CMK (cell line): ENCODE data around the gene TRIM13.

ENCODE experiments used
- DNase-seq: peaks from one replicate; pipeline ENCODE4 v3.0.0-alpha.2; 2010; ENCODE audit warnings: low read depth

The TRIM13 gene

DNA sequence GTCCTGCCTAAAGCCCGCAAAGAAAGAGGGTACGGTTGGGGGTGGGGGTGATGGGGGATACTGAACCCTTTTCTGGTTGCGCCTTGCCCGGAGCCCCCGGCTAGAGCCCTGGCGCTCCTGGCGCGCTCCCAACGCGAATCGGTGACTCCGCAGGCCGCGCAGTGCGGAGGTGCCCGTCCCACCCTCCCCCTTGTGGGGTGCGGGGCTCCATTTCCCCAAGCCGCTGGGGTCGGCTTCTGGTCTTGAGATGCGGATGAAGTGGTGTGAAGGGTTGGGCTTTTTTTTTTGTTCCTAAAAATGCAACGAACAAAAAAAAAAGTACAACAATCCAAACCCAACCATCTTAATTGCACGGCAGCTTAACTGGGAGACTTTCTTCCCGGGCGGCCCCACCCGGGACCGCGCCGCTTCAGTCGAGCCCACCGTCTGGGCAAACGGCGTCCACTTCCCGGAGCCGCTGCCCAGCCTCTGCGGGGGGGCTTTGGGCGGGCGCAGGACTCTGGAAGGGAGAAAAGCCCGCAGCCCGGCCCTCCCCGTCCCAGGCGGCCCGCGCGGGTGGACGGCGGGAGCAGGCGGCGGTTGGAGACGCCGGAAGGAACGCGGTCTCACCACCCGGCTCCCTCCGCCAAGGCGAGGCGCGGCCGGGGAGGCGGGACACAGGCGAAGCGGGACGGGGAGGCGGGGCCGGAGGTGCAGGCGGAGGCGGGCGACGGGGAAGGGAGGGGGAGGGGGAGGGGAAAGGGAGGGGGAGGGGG lies 504 bp upstream of the TRIM13 start:
- peak; percentile 86 for DNase-seq

DNA sequence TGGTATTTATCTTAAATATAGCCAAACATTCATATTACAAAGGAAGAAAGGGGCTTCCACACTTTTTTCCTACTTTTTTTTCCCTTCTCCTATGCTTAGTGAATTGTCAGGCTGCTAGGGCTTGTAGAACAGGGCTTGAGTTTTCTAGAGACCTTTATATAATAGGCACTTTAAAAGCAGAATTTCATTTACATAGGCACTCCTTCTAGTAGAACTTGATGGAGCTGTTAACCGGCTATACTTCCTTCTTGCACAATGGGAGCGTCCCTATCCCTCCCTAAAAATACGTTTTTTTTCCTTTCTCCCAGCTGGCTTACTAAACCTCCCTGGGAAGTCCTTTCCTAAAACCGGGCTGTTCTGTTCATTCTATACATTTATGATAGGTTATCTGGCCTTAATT lies 1.1 kb downstream of the TRIM13 start:
- no peak for DNase-seq

DNA sequence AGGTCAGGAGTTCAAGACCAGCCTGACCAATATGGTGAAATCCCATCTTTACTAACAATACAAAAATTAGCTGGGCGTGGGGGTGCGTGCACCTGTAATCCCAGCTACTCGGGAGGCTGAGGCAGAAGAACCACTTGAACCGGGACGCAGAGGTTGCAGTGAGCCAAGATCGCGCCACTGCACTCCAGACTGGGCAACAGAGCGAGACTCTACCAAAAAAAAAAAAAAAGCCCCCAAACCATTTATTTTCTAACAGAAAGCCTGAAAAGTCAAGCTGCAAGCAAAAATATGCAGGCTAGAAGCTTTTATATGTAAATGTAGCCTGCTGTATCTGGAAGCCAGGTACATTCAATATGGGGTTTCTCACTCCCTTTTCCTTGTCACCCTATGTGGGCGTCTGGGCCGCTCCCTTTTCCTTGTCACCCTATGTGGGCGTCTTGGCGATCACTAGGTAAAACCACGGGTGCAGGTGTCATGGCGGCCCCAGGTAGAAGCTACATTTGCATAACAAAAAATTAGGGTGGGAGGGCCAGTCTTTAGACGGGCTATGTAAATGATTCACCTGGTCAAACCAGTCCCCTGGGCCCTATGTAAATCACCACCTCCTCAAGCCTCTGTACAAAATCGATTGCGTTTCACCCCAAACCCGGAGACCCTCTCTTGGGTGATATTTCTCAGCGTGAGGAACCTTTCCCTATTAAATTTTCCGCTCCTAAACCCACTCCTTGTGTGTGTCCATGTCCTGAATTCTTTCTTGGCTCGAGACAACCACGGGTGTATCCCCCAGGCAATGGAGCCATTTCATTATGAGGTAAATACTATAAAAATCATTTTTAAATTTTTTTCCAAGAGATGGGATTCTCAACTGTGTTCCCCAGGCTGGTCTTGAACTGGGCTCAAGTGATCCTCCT lies 2.1 kb downstream of the TRIM13 start:
- DNase-seq = no peak

DNA sequence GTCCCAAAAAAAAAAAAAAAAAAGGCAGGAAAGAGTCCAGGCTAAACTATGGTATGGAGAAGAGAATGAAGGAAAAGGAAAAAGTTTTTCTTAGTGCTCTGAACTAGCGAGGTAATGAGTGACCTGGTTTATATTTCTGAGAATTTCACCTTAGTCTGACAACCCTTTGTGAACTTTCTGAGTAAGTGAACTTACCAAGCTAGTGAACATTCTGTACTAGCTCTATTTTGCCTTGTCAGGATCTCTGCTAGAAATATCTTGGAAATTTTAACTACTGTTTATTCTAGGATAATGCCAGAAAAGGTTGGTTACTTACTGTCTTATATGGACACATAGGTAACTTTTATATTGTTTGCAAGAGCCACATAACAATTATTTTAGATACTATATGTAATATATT lies 4.4 kb downstream of the TRIM13 start:
- DNase-seq = no peak

DNA sequence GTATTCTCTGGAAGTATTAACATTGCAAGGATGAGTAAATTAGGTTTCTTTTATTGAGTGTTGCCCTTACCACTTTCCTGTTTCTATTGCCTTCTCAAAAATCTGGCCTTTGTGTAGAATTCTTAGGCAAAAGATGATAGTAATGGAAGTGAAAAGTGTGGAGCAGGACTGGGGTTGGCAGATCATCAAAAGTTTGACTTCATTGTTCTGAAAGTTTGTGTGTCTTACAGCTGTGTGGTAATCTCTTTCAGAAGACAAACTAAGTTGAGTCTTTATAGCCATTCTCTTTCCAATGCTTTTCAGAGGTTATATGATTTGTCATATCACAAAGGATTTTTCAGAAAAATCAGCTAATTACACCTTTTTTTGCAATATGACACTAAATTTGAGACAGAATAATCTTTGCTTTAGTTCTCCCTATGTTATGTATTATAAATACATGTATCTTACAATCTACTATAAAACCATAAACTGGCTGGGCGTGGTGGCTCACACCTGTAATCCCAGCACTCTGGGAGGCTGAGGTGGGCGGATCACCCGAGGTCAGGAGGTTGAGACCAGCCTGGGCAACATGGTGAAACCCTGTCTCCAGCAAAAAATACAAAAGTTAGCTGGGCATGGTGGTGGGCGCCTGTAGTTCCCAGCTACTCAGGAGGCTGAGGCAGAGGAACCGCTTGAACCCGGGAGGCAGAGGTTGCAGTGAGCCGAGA lies 9.7 kb downstream of the TRIM13 start:
- no peak for DNase-seq

DNA sequence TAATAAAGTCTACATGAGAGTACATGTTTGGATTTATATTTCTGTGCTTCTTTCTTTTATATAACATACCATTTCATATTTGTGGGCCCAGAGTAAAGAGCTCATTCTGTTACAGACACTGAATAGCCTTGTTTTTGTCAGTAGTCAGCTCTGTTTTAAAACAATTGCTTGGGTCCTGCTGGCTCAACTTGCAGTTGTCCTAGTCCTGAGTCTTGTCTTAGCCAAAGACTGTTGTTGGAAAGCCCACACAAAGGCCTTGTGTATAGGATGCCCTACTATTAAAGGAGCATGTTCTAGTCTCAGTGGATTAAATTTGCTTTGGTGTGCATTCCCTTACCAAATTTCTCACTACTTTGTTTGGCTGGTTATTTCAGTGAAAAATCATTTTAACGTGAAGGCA lies 14.6 kb downstream of the TRIM13 start:
- DNase-seq = no peak

DNA sequence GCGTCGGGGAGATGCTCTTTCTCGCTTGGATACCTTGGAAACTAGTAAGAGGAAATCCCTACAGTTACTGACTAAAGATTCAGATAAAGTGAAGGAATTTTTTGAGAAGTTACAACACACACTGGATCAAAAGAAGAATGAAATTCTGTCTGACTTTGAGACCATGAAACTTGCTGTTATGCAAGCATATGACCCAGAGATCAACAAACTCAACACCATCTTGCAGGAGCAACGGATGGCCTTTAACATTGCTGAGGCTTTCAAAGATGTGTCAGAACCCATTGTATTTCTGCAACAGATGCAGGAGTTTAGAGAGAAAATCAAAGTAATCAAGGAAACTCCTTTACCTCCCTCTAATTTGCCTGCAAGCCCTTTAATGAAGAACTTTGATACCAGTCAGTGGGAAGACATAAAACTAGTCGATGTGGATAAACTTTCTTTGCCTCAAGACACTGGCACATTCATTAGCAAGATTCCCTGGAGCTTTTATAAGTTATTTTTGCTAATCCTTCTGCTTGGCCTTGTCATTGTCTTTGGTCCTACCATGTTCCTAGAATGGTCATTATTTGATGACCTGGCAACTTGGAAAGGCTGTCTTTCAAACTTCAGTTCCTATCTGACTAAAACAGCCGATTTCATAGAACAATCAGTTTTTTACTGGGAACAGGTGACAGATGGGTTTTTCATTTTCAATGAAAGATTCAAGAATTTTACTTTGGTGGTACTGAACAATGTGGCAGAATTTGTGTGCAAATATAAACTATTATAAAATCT lies 15.7 kb downstream of the TRIM13 start:
- no peak for DNase-seq

DNA sequence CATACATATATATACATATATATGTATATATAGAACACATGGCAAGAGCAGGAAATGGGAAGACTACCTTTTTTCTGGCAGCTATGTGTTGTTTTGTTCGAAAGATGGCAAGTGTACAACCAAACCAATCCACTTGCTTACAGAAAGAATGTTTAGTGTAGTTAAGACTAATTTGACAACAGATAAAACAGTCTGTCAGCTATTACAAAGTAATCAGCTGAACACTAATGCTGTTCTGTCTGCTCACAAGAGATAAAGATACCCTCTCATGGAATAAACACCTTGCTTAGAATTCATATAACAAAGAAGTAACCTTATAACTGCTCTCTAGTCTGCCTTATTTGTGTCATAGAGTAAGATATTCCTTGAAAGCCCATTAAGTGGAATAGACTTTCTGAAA lies 17.5 kb downstream of the TRIM13 start:
- DNase-seq = no peak

DNA sequence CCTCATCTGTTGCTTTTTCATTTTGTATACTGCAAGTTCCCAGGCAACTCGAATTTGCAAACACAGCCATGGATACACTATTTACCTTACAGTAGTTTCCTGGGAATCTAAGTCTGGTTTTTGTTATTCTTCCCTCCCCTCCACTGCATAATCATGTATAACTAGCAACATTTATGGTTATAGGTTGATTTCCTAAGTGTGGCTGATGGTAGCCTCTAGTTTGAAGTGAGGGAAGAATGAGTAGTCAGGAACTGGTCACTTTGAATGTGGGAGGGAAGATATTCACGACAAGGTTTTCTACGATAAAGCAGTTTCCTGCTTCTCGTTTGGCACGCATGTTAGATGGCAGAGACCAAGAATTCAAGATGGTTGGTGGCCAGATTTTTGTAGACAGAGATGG lies 18.4 kb downstream of the TRIM13 start, which contains the start of gene KCNRG:
Gene KCNRG, plus strand, starts transcription at position 187 of the 400 bp plus-strand sequence. Its CDS starts 50 bp downstream, at position 237.
- no peak for DNase-seq

DNA sequence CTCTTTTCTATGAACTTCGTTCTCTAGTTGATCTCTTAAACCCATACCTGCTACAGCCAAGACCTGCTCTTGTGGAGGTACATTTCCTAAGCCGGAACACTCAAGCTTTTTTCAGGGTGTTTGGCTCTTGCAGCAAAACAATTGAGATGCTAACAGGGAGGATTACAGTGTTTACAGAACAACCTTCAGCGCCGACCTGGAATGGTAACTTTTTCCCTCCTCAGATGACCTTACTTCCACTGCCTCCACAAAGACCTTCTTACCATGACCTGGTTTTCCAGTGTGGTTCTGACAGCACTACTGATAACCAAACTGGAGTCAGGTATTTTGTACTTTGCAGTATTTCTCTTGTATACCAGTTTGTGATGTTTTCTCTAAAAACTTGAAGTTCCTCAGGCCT lies 18.9 kb downstream of the TRIM13 start:
- no peak for DNase-seq

DNA sequence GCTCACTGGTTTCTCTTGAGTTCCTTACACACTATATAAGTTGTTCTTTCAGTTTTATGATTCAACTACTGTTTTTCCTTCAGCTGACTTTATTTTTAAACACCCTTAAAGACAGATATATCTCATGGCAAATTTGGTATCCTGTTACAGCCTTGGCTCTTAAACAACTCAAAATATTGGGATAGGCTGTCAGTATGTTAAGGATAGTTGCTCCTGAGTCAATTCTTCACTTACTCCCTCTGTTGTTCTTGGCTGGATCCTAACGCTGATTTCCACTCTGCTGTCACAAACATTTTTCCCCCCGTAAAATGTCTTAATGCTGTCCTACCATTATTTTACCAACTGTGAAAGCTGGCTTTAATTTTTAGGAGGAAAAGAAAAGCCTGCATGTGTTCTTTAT lies 19.6 kb downstream of the TRIM13 start:
- no peak for DNase-seq

DNA sequence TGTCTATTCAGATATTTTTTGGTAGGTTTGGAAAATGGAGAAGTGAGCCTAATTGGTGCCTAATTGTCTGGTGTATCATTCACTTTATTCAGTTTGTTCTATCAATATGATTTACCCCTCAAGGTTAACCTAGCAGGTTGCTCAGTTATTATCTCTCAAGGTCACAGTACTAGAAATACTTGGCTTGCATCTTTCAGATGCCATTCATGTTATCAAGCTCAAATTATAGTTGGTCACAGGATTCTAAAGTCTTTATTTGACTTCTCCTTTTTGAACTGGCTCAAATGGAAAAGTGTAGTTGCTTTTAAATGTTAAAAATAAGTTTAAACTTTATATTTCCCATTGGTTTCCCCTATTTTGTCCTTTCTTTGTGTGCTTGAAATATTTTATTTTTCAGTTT lies 21.0 kb downstream of the TRIM13 start:
- no peak for DNase-seq

DNA sequence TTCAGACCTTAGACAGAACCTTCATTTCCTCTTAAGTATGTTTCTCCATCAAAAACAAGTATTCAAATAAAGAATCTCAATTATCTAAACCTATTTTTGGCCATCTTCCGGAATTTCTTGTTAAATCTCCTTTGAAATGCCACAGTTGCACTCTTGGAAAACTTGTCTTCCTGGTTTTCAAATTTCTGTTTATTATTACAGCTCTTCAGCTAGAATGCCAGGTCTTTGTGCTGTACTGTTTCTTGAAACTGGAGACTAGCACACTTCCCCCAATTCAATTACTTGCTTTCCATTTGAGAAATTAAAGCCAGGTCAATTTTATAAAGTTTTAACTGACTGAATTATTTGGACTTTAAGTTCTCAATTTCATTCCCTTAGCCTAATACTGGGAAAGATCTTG lies 28.6 kb downstream of the TRIM13 start:
- DNase-seq = no peak

DNA sequence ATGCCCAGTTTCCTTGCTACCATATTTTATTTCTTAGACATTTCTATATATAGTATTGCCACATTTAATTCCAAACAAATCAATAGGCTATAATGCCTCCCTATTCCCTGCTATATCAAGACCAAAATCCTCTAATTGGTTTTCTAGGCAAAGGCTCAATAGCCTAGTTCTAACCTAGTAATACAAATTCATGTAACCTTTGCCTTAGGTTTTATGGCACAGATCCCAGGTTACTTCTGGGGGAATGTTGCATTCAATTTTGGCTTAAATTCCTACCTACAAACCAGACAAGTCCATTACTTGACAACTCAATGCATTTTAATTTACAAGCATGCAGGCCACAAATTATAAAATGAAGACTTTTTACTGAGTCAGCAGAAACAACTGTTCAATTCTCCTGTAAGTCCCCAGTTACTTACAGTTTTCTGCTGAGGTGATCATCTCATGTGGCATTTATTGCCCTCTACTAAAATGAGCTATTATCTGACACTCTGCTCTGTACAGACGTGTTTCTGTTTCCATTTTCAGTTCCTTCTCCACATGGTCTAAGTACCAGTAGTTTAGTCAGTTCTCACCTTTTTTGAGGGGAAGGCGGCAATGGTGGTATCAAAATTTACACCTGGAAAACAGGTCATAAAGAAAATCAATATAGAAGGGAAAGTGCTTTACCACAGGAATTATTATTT lies 30.1 kb downstream of the TRIM13 start:
- DNase-seq = no peak

DNA sequence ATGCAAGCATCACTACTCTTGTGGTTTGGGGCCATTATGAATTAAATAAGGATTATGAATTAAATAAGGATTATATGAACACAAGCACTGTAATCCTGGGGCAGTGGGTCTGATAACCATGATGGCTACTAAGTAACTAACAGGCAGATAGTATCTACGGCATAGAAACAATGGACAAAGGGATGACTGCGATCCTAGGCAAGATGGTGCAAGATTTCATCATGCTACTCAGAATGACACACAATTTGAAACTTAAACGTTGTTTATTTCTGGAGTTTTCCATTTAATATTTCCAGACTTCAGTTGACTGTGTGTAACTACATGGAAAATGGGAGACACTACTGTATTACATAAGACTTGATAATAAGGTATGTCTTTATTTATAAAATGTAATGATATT lies 33.5 kb downstream of the TRIM13 start:
- no peak for DNase-seq

DNA sequence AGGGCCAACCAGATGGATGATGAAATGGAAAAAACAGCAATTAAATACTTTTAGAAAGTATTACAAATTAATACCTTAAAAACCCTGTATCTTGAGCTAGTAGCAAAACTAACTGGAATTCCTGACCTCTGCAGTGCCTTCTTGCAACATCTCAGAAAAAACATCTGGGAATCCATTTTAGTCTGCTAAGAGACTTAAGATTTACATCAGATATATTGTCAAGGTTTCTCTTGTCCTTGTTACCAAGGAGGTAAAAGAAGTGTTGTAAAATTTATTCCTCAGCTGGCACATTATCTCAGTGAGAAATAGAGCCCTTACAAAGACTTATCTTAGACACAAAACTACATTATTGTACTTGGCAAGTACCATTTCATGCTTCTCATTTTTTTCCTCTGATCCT lies 36.9 kb downstream of the TRIM13 start:
- DNase-seq = no peak

DNA sequence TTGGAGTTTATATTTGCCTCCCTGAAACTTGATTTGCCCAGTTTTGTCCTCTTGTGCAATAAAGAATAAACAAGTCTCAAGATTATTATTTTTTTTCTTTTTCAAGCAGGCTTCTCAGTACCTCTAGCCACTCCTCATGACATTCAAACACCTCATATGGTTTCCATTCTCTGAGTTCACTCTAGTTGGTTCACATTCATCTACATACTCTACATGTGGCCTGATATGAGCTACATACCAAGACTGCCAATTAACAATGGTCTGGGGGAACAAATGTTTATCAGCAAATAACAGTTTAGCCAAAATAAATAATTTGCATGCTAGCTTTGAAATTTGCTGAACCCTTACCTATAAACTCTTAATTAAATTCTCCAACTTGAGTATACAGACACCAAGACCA lies 40.9 kb downstream of the TRIM13 start:
- no peak for DNase-seq

DNA sequence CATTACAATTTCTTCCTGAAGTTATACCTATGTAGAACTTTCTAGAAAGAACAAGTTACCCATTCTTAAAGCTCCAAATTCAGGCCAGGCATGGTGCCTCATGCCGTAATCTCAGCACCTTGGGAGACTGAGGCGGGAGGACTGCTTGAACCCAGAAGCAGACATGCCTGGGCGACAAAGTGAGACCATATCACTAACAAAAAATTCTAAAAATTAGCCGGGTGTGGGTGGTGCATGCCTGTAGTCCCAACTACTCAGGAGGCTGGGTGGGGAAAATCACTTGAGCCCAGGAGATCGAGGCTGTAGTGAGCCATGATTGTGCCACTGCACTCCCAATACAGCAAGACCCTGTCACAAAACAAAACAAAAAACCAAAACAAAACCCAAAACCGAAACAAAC lies 41.4 kb downstream of the TRIM13 start:
- DNase-seq = no peak

DNA sequence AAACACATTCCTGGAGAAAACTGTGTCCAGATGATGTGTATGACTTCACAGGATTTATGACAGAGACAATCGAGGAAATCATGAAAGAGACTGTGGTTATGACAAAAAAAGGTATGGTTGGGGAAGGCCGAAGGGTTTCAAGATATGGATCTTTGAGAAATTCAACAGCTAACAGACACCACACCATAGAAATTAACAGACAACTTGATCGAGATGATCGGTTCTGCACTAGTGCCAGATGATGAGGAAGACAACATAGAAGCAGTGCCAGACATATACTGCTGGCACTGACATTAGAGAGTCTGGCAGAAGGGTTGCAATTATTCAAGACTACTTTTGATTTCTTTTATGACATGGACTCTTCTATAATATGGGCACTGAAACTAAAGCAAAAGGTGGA lies 55.6 kb downstream of the TRIM13 start:
- no peak for DNase-seq

DNA sequence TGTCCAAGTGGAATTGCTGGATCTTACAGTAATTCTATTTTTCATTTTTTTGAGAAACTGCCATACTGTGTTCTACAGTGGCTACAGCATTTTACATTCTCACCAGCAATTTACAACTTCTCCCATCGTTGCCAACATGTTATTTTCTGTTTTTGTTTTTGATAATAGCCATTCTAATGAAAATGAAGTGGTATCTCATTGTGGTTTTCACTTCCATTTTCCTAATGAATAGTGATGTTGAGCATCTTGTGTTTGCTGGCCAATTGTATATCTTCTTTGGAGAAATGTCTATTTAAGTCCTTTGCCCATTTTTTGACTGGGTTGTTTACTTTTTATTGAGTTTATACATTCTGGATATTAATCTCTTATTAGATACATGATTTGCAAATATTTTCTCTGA lies 57.0 kb downstream of the TRIM13 start:
- no peak for DNase-seq

DNA sequence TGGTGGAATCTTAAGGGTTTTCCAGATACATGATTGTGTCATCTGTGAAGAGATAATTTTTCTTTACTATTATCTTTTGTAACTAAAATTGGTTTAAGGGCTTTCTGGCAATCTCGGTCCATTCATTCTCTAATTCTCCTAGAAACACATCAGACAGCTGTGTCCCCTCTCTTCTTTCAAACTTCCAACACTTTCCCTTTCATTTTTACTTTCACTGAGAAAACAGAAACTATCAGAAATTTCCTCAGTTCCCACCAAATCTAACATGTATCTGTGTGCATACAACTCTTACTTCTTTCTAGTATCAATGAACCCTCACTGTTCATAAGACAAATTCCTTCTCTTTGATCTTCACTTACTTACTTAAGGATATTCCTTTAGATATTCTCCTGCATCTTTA lies 58.6 kb downstream of the TRIM13 start:
- DNase-seq = no peak
